ENCODE measurements around the gene ICA1L.

The ICA1L gene

GRCh38 chr2:202736826-202737225 is 134.7 kb downstream of the ICA1L start:
- no peak for DNase-seq (ENCODE audit: low spot score)

GRCh38 chr2:202726070-202726469 is 145.5 kb downstream of the ICA1L start:
- DNase-seq (ENCODE audit: low spot score): no peak

GRCh38 chr2:202723746-202724145 is 147.8 kb downstream of the ICA1L start:
- no peak for DNase-seq (ENCODE audit: low spot score)

All from hematopoietic multipotent progenitor cell treated with erythropoietin and hydrocortisone succinate and interleukin-3 and kit ligand, for 17 days (in vitro differentiated cells).